ENCODE data around the gene VPS54.
A peak's percentile ranks its signal among the peaks of the same experiment; 100 is the strongest.
"Not testable (repeated sequence)": the region's sequence is repeated elsewhere in the genome, so short reads cannot be mapped to it uniquely, and the experiment has no call there.

VPS54 gene

DNA sequence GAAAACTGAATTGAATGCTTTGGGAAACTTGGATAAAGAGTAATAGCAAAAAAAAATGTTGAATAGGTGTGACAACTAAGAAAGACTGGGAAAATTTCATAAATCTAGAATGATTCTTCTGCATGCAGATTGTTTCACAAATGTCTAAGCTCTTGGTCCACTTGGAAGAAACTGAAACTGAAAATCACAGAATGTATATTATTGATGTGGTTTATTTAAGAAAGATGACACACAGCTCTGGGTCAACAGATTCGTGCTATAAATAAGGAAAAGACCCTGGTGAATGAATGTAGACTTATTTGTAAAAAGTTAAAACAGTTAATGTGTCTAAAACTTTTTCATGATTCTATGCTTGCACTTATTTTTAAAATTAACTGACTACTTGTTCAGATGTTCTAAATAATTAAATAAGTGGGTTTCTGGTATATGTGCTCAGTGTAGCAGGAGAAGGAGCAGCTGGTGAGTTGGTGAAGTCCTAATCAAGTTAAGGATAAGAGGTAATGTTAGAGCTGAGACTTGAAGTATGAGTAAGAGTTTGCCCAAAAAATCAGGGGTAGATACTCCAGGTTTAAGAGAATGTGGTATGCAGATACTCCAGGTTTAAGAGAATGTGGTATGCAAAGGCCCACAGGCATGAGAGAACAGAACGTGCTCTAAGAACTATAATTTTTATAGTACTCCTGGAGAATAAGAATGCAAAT is 153.1 kb downstream of the VPS54 start:
- DNase-seq: no peak

DNA sequence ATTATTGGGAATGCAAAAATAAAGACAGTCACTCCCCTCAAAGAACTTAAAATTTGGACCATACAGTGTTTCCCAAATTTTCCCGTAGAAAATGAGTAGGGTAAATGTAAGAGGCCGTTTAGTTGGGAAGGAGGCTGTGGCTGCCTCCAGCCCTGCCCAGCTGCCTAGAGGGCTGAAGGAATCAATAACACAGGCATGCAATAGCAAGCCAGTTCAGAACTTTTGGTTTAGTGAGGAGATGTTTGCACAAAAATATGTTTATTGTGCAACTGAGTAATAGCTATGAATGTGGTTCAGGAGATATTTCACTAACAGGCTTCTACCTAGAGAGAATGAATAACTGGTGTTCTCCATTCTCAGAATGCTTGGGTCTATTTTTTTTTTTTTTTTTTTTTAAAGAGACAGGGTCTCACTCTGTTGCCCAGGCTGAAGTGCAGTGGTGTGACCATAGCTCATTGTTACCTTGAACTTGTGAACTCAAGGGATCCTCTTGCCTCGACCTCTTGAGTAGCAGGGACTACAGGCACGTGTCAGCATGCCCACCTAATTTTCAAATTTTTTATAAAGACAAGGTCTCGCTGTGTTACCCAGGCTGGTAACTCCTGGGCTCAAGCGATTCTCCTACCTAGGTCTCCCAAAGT is 153.9 kb downstream of the VPS54 start:
- no peak for DNase-seq

DNA sequence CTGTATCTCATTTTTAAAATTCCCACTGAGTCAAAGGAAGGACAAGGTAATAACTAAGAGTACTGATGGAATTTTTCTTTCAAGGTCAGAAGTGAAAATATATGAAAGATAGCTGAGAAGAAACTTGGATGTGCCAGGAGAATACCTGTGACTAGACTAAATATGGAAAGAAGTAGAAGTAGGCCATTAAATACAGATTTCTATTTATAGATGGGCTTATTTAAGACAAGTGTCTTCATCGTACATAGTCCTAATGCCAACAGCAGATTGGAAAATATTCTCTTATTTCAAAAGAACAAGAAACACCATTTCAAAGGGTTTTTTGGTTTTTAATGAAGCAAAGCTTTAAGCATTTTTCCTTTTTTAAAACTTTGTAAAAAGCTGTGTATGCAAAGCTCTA is 155.5 kb downstream of the VPS54 start:
- DNase-seq: no peak

DNA sequence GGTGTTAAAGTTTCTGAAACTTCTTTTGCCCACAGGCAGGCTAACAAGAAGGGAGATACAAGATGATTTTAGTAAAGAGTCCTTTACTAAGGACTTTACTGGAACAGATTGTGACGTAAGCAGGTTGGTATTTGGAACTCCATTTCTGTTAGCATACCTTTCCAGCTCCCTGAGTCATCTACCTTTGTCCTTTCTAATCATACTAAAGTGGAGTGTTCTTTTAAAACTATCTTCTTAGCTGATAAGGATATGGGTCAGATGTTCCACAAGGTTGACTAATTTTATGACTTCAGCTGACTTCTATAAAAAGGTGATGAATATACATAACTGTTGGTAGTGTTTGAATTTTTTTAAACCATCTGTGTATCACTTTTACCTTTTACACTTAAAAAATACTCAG is 156.4 kb downstream of the VPS54 start:
- DNase-seq: no peak

DNA sequence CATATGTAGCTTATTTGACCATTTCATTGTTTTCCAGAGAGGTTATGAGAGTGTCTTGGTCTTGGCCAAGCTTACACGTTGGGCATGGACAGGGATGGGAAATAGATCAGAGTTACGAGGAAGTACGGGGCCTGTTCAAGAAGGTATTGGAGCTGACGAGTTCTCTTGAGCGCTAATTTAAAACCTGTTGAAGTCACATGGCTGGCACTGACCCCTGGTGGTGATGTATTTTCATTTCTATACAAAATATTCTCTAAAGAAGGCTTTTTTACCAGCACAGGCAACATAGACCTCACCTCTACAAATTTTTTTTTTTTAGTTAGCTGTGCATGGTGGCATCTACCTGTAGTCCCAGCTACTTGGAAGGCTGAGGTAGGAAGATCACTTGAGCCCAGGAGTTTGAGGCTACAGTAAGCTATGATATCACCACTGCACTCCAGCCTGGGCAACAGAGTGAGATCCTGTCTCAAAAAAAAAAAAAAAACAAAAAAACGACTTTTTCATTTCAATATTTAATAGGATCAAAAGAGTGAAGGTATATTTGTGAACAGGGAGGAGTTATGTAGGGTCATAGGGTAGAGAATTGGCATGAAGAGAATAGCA is 157.9 kb downstream of the VPS54 start:
- DNase-seq: peak; percentile 42 to 55

DNA sequence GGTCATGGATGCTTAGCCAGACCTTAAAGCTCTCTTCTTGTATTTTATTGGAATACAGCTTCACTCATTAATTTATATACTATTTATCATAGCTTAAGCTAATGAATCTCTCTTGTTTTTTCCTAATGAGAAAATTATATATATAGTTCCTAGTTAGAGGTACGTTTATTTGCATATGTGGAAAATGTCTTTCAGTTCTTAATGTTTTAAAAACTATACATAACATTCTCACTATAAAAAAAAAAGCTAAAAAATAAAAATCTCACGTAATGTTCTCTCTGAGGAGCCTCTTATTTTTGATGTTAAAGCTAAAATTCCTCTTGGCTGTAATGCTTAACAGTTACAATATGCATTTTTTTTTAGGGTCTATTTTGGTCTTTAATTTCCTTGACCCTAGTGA is 160.9 kb downstream of the VPS54 start:
- DNase-seq: no peak

DNA sequence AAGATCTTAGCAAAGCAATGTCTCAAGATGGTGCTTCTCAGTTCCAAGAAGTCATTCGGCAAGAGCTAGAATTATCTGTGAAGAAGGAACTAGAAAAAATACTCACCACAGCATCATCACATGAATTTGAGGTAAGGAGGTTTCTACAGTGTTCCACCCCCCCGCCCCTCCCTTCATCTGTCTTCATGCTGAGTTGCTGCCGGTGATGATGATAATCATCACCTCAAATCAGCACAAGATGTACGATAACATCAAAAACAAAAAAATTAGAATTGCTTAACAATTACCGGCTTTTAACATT is 163.0 kb downstream of the VPS54 start:
- DNase-seq: peak; percentile 17 to 26

DNA sequence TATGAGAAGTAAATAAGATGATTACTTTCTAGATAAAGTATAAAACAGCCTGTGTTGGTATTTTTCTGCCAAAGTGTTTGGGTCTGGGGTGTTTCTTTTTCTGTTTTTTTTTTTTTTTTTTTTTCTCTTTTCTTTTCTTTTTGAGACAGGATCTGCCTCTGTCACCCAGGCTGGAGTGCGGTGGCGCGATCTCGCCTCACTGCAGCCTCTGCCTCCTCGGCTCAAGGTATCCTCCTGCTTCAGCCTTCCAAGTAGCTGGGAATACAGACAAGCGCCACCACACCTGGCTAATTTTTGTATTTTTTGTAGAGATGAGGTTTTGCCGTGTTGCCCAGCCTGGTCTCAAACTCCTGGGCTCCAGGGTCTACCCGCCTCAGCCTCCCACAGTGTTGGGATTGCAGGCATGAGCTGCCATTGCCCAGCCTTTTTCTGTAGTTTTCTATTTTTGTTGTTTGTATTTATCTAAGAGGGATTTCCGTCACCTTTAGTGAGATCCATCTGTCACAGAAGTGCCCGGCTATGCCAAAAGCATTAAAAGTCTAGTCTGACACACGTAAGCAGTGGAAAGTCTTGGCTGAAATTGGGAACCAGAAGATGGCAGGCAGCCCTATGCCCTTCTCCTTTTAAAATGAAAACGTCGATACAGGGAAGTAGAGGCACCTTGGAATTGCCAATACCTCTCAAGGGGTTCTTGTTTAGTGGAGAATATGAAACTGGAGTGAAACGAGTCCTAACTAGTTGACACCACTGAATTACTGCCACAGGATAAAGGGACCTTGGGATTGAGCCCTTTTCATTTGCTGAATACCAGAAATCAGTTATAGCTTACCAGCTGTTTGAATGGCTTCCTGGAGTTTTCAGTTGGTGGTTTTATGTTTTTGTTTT is 163.6 kb downstream of the VPS54 start:
- no peak for DNase-seq

DNA sequence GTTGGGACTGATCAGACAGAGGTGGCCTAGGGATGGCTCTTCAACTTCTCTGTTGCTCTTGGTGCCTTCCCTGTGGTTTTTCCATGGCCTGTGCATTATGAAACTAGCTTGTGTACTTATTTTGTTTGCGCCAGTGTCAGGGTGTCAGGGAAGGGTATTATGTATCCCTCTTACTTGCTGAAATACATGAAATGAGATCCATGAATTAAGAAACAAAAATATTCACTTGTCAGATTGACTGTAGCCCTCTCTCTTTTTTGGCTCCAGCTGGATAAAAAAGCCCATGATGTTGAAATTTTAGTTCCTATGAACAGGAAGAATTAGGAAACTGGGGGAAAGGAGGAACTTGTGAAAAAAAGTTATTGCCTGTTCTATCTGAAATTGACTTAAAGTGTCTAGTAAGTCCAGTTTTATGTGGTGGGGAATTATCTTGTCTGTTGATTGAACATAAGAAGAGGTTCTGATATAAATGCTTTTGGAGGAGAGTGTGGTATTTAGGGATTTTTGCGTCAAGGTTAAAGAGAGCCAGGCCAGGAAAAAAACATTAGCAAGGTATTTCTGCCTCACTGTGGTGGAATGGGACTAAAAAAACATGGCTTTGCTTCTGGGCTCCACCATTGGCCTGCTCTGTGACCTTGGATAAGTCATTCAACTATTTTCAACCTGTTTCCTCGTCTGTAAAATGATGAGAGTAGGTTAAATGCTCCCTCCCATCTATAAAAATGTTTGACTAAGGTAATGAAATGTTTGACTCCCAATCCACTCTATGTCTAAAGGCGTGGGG is 165.5 kb downstream of the VPS54 start:
- no peak for DNase-seq

DNA sequence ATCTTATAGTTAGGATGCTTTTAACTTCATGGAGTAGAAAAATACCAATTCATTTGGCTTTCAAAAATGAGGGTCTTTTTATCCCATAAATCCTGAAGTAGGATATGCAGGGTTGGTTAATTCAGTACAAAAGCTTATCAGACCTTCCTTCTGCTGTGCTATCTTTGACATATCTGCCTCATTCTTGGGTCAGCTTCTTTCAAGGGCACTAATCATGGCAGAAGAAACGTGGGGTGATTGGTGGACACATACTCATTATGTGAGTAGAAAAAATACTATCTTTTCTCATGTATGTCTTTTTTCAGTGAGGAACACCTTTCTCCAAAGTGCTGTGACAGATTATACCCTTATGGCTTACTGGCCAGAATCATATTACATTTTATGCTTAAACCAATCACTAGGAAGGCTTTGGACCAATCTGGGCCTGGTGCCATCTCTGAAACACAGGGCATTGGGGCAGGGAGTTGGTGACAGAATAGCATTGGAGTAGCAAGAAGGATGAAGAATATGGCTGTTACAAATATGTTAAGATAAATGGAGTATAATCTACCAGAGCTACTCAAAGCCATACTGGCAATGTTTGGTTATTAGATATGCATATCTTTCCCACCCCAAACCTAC is 167.4 kb downstream of the VPS54 start:
- DNase-seq: no peak

DNA sequence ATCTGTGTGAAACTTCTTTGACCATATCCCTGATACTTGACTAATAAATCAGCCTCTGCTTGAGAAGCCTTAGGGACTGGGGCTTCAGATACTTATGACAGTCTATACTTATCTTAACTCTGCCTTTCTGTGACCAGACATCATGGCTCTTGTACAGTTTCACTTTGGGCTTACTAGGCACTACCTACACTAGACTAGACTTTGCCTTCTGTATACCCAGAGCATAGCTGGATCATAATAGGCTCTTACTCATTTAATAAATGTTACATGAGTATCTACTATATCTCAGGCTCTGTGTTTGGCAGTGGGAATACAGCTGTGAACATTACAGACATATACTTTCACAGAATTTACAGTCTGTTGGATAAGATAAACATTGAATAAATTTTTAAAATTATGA is 168.6 kb downstream of the VPS54 start:
- DNase-seq: no peak

DNA sequence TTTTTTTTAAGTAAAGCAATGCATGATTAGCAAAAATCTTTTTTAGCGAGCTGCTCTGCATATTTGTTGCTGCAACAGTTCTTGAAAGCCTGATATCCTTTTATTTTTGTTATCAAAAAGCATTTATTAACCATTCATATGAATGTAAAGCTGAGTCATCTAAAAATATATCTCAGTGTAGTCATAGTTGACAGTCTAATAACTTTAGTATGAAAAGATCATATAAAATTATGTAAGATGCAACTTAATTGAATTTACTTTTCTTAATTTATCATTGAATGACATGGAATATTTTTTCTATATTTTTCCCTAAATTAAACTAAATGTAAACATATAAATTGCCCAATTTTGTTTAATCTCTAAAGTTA is 169.0 kb downstream of the VPS54 start:
- DNase-seq: no peak

DNA sequence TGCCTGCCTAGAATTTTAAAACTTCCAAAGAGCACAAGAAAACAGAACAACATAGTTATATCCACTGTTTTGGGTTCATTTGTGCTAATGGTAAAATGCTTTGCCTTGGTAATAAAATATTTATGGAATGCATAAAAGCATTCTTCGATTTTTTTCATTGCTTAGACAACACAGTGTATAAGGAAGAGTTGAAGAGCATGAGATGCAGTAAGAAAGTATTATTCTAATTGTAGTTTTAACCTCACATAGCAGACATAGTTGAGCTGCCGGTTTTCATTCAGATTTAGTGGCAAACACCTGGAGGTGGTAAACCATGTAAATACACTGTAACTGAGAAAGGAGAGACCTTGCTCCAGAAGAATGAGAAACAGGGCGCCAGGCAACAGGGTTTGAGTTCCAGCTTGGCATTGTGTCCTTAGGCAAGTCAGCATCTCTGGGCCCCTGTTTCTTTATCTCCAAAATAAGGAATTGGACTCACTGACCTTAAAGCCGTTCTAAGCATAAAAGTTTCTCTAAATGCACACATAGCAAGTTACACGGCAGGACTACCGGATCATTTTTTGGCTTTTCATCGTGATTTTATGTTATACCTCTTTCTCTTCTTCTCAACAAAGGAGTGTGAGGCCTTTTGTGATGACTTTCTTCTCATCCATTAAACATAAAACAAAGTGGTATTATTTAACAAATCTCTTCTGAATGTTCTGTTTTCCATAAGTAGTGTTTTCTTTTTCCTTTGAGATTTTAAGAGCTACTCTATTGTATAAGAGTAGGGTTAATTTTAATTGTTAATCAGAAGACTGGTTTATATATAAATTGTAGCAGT is 169.6 kb downstream of the VPS54 start:
- no peak for DNase-seq

DNA sequence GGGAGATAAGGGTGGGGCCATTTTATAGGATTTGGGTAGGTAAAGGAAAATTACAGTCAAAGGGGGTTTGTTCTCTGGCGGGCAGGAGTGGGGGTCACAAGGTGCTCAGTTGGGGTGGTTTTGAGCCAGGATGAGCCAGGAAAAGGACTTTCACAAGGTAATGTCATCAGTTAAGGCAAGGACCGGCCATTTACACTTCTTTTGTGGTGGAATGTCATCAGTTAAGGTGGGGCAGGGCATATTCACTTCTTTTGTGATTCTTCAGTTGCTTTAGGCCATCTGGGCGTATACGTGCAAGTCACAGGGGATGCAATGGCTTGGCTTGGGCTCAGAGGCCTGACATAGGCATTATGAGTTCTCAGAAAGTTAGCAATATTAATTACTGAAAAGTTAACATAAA is 171.7 kb downstream of the VPS54 start:
- DNase-seq: not testable (repeated sequence)

DNA sequence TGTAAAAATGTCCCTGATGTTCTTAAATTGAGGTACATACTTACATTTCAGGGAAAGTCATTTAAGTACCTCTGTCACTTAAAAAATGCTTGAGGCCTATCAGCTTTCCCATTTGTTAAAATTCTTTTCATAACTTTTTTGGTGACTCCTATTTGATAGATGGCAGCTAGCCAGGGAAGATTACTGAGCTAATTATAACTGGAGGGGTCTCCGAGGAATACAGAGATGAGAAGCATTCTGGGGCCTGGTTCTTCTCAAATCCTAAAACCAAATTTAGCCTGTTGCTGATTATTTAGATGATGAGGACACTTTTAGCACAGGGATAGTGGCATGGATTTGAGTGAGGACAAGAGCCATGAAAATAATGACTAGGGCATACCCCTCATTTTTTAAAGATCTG is 172.7 kb downstream of the VPS54 start:
- DNase-seq: no peak

DNA sequence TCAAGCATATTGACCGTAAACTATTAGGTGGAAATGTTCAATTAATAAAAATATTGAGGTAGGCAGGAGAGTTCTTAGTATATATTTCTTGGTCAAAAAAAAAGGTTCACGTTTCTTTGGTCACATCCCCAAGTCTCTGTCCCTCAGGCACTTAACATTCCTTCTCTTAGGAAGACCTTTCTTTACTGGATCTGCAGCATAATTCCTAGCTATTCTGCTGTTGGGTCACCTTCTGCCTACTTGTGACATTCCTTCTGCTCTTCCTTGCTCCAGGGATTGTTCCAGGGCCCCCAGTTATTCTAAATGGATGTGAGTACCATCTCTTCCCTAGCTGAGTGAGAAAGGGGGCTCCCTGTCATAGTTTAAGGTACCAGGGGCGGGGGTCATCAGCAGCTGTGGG is 173.4 kb downstream of the VPS54 start:
- DNase-seq: no peak

DNA sequence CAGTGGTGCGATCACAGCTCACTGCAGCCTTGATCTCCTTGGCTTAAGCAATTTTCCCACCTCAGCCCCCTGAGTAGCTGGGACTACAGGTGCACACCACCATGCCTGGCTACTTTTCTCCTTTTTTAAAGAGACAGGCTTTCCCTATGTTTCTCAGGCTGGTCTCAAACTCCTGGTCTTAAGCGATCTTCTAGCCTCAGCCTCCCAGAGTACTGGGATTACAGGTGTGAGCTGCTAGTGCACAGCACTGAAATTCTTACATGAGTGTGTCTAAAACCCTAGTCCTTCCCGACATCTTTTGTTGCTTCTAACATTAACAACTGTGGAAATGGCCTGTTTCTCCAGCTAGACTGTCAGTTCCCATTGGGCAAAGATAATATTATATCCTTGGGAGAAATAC is 174.6 kb downstream of the VPS54 start:
- no peak for DNase-seq

DNA sequence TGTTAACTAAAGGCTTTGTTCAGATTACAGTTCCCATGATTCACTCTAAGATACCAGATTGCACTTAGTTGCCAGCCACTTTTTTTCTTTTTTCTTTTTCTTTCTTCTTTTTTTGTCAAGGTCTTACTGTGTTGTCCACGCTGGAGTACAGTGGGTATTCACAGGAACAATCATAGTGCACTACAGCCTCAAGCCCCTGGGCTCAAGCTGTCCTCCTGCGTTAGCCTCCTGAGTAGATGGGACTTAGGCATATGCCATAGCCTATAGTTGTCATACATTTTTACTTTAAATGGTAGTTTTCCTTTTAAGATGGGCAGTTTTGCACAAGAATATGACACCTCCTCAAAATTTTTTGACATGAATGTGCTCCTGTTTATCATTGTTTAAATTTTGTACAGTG is 175.4 kb downstream of the VPS54 start:
- DNase-seq: no peak

DNA sequence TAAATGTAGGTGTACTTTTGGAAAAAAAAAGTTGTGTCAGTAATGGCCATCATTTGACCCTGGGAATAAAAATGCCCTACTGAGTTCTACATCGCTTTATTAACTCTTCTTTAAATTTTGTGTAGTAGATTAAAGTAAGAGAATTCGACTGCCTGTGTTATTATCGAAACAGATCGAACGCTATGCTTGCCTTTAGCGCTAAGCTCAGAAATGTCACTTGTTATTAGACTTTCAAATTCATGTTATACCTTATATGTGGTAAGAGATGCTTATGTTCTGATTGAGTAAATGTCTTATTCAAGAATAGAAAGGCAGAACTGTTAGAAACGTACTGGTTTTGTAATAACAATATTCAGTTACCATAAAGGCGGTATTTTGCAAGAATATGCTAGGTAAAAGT is 176.1 kb downstream of the VPS54 start:
- DNase-seq: no peak

DNA sequence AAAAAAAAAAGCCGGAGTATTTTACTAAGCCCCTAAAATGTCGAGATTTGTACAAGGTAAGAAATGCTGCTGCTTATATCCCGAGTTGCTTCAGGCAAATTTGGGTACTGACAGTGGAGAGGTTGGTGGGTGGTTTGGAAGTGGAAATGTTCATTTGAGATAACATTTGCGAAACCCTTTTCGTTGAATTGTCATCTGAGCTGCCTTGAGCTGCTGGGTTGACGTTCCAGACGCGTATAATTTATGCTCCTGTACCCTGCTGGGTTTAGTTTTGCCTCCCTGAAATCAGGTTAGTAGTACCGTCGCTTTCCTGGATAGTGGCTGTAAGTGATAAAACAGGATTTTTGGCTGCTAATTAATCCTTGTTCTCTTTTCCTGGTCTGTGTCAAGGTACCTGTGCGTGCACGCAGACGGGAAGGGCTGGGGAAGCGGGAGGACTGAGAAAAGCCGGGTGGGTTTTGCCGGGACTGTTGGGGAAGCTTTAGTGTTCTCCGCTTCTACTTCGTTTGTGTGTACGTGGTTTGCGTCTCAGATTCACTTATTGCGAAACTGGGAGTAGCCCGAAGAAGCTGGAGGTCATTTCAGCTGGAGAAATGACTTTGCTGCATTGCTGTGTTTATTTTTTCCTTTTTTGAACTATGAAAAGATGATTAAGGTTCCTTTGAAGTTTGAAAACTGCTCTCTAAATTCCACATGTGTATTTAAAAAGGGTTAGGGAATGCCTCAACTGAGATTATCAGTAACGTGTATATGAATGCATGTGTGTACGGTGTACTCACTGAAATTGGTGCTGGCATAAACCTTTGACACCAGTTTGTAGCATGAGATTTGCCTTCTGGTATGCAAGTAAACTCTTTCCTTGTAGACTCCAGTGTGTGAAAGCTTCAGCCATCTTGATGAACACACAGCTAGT is 176.8 kb downstream of the VPS54 start:
- peak in 1 of 2 experiments; percentile 17 for DNase-seq

Data from activated CD4-positive, alpha-beta T cell treated with anti-CD3 and anti-CD28 coated beads, Interleukin-2, amount 50 U/mL, for 48 hours (primary cell).